GM18909 (cell line): ENCODE measurements around the gene PAPSS2.

Experiments
- ATAC-seq: cut with Tn5 transposase; IDR thresholded peaks from one replicate; pipeline ENCODE4 v1.9.1; 2021; ENCODE audit warnings: mild to moderate bottlenecking; ENCODE audit not compliant: unreplicated experiment, poor library complexity

Gene PAPSS2

GRCh38 chr10:87765666-87766376, 106.1 kb downstream of the PAPSS2 start:
- ATAC-seq = no peak

DNA sequence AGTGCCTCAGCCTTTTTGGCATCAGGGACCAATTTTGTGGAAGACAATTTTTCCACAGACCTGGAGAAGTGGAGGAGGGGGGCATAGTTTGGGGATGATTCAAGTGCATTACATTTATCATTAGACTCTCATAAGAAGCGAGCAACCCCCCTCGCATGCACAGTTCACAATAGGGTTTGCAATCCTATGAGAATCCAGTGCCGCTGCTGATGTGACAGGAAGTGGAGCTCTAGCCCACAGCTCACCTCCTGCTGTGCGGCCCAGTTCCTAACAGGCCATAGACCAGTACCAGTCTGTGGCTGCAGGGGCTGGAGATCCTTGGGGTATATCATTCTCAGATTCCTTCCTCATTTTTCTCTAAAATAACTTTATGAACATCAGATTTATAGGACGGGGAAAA, 107.6 kb downstream of the PAPSS2 start:
- ATAC-seq = no peak

DNA sequence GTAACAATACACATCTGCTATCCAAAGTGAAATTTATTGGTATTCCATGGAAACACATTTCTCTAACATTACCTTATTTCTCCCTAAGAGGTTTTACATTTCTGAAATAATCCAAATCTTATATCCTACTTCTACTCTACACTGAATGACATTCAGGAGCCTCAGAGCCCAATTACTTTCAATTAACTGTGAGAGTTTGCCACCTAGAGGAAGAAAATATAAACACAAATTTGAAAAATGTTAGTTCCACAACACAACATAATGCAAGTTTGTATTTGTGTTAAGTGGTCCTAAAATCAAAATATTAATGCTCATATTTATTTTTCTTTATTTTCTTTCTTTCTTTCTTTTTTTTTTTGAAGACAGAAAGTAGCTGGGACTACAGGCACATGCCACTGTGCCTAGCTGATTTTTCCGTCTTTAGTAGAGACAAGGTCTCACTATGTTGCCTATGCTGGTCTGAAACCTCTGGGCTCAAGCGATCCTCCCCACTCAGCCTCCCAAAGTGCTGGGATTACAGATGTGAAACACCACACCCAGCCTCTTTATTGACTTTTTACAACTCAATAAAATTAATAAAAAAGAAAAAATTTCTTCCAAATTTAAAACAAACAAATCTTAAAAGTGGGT, 112.3 kb downstream of the PAPSS2 start:
- no peak for ATAC-seq

- ATAC-seq = no peak
These were observed 116.1 kb downstream of the PAPSS2 start for GRCh38 chr10:87775766-87776165.

- ATAC-seq = no peak
These were observed 116.7 kb downstream of the PAPSS2 start for GRCh38 chr10:87776328-87776727.

- ATAC-seq = no peak
These were observed 121.9 kb downstream of the PAPSS2 start for GRCh38 chr10:87781545-87781944.

DNA sequence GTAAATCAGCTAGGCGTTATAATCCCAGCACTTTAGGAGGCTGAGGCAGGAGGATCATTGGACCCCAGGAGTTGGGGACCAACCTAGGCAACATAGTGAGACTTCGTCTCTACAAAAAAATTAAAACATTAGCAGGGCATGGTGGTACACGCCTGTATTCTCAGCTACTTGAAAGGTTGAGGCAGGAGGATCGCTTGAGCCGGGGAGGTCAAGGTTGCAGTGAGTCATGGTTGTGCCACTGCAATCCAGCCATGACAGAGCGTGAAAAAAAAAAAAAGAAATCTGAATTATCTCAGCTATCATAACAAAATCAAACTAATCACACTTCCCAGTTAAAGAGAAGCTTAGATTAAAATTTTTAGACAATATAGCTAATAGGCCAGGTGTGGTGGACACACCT, 123.0 kb downstream of the PAPSS2 start:
- ATAC-seq = no peak

- ATAC-seq = no peak
These were observed 126.7 kb downstream of the PAPSS2 start for GRCh38 chr10:87786421-87786820.

- ATAC-seq = no peak
These were observed 130.5 kb downstream of the PAPSS2 start for GRCh38 chr10:87790185-87790584.

DNA sequence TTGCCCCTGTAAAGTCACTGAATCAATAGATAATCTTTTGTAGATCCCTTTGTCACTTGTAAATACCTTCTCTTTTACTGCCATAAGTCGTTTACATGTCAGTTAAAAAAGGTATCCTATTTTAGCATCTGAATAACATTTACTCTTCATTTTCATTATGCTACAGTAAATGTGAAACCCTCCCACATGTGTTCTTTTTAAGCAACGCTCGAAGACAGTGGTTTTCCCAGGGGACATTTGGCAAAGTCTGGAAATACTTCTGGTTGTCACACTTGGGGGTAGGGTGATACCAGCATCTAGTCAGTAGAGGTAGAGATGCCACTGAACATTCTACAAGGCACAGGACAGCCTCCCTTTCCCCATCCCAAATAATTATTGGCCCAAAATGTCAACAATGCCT, 134.6 kb downstream of the PAPSS2 start:
- ATAC-seq = peak; percentile 34
